ENCODE measurements around the gene SUGCT.
"Not testable (repeated sequence)": the region's sequence is repeated elsewhere in the genome, so short reads cannot be mapped to it uniquely, and the experiment has no call there.

Gene SUGCT

DNA sequence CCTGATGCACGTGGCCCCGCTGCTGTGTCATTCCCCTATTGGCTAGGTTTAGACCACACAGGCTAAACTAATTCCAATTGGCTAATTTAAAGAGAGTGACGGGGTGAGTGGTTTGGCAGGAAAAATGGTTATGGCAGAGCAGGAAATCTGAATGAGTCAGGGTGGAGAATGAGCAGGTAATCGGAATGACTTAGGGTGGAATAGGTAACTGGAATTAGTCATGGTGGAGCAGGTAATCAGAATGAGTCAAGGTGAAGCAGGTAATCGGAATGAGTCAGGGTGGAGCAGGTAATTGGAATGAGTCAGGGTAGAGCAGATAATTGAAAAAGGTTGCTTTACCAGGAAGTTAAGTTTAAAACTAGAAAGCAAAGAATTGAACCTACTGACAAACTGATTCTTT, 7.1 kb downstream of the SUGCT start:
- not testable (repeated sequence) for DNase-seq

DNA sequence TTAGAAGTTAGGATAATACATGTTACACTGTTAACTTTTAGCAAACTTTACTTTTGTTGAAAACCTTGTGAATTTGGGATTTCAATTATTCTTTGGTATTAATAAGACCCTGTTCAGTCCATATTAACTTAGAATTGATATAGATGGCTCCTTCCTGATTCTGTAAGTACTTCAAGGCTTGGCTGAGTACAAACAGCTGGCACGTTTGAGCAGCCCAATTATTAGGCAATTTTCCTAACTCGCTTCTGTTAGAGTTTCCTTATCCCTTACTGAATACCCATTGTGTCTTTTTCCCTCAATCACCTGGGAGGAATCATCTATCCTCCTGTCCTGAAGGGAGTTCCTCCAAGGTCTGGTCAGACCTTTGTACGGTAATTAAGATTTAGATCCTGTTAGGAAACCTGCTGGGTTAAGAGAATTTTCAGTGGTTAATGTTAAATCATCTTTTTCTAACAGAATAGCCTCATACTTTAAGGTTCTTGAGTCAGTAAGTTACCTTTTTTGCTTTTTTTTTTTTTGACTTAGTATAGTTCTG, 10.9 kb downstream of the SUGCT start:
- DNase-seq: not testable (repeated sequence)

DNA sequence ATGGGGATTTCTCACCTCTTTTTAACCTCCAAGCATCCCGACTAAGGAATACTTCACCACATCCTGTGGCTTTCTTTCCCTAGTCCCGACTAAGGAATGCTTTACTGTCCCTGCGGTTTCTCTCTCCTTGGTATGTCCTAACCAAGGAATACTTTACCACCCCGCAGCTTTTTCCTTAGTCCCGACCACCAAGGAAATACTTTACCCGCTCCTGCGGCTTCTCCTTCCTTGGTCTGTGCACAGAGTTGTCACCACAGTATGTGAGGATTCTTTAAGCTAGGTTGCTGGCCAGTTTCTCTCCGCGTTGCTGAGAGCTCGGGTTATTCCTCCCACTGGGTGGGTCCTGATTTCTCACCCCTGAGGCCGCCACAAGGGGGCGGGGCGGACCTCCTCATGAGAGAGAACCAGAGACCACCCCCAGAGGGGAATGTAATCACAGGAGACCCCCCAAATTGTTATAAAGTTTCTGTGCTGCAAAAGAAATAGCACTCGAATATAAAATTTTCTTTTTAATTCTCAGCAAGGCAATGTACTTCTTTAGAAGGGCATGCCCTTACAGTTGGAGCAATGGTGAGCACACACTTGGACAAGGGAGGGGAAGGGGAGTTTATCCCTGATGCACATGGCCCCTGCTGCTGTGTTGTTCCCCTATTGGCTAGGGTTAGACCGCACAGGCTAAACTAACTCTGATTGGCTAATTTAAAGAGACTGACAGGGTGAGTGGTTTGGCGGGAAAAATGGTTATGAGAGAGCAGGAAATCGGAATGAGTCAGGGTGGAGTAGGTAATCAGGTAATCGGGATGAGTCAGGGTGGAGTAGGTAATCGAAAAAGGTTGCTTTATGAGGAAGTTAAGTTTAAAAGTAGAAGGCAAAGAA, 12.8 kb downstream of the SUGCT start:
- no peak for DNase-seq

DNA sequence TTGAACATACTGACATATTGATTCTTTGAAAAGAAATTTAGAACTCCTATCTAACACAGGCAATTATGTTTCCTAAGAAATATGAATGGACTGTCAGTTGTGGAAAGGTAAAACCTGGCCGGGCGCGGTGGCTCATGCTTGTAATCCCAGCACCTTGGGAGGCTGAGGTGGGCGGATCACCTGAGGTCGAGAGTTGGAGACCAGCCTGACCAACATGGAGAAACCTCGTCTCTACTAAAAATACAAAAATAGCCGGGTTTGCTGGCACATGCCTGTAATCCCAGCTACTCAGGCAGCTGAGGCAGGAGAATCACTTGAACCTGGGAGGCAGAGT, 13.4 kb downstream of the SUGCT start:
- DNase-seq: not testable (repeated sequence)

DNA sequence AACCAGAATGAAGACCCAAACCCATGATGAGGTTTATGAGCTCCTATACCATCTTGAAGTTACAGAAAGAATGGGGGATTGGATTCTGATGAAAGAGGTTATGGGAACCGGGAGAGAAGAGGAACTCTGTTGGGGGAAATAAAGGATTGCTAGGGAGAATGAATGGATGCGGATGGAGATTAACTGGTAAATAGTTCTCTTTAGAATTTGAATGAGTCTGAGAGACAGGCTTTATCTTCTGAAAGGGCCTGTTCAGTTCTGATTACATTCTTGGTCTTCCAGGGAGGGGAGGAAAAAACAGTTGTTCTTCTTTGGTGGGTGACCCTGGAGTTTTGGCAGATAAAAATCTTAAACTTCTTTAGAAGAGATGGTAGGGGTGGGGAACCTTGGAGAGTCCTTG, 13.9 kb downstream of the SUGCT start:
- no peak for DNase-seq

DNA sequence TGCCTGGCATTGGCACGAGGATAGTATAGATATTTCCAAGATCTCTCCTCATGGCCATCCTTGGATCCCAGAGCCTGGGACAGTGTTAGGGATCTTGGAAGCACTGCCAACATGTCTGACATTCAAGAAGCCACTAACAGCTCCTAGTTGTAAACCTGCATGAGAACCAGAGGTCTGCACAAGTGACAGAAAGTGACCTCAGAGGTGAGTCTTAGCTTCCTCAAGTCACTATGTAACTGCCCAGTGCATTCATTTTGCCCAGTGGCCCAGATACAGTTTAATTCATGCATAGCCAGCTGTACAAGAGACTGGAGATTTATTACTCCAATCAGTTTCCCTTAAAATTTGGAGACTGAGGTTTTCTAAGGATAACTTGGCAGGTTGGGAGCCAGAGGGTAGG, 16.7 kb downstream of the SUGCT start:
- DNase-seq: no peak

DNA sequence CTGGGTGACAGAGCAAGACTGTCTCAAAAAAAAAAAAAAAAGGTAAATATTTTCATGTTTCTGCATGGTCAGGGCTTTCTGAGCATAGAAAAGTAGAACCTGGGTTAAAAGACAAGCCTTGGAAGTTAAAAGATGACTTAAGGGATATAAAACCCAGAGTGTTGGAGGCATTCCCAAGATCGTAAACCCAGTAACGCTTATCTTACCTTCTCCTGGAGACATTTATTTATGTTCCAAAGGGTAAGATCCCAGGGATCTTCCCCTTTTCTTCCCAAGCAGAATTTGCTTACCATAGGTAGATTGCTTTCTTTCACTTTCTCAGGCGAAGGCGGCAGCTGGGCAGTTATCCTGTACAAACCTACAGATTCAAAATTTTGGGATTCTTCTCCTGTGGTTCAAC, 22.2 kb downstream of the SUGCT start:
- no peak for DNase-seq

DNA sequence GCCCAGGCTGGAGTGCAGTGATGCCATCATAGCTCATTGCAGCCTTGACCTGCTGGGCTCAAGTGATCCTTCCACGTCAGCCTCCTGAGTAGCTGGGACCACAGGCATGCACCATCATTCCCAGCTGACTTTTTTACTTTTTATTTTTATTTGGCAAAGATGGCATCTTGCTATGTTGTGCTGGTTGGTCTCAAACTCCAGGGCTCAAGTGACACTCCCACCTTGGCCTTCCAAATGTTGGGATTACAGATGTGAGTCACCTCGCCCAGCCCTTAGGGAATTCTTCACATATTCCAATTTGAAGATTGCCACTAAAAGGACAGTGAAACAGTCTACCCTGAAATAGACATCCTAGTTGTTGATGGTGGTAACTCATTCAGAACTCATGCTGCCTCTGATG, 27.7 kb downstream of the SUGCT start:
- no peak for DNase-seq

DNA sequence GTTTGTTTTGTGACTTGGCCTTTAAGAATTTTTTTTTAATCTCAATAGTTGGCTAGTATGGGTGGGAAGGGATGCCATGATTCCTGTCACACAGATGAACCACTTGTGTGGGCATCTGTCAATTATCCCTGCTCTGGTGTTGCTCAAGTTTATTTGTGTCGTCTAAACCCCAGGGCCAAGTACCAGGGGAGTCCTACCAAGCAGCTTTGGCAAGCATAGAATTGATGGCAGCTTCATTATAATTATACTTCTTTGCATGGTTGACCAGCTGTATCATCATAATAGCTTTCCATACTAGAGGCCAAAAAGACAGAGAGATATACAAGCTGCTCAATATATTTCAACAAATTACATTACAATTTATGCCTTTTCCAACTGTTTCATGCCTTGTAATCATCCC, 30.4 kb downstream of the SUGCT start:
- DNase-seq: no peak

DNA sequence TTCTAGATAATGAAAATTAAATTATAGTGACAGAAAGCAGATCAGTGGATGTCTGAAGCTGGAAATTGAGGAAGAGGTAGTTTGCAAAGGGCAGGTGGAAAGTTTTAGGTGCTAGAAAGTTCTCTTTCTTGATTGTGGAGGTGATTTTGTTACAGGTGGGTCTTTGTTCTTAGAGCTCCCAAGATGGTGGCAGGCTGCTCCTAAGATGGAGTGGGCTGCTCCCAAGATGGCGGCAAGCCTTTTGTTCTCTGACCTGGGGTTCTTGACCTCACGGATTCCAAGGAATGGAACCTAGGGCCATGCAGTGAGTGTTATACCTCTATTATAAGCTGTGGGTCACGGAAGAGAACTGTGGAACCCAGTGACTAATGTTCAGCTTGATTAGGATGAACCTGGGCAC, 32.5 kb downstream of the SUGCT start:
- DNase-seq: no peak

DNA sequence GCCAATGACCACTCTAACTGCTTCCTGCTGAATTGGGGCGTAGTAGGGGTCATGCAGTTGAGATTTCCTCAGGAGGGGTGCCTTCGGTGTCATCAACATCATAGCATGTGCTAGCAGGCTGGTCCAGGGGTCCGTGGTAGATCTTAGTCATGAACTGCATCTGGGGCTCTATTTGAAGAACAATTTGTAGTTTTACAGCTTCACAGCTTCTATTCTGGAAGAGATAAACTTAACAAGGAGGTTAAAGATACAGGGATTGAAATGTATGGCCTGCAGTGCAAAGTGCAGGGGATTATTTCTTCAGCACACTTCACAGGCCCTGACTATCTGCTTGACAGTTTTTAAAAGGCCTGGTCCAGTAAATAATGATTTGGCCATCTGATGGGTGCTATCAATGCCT, 33.5 kb downstream of the SUGCT start:
- DNase-seq: not testable (repeated sequence)

DNA sequence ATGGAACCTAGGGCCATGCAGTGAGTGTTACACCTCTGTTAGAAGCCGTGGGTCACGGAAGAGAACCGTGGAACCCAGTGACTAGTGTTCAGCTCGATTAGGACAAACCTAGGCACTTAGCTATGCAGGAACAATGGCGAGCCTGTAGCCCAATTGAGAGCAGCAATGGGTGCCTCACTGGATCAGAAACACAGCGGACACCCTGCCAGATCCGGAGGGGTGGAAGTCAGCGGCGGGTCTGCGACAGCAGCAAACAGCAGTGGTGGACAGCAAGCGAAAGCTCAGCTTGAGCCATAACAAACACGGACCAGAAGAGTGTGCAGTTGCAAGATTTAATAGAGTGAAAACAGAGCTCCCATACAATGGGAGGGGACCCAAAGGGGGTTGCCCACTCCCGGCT, 38.3 kb downstream of the SUGCT start:
- DNase-seq: not testable (repeated sequence)

DNA sequence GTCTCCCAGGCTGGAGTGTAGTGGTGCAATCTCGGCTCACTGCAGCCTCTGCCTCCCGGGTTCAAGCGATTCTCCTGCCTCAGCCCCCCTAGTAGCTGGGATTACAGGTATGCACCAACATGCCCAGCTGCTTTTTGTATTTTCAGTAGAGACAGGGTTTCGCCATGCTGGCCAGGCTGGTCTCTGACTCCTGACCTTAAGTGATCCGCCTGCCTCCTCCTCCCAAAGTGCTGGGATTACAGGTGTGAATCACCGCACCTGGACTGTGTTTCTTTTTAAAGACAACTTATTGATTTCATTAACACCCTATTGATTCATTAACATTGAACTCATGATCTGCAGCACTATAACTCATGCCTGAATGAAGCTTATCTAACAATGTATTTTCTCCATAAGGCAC, 40.5 kb downstream of the SUGCT start:
- DNase-seq: not testable (repeated sequence)

DNA sequence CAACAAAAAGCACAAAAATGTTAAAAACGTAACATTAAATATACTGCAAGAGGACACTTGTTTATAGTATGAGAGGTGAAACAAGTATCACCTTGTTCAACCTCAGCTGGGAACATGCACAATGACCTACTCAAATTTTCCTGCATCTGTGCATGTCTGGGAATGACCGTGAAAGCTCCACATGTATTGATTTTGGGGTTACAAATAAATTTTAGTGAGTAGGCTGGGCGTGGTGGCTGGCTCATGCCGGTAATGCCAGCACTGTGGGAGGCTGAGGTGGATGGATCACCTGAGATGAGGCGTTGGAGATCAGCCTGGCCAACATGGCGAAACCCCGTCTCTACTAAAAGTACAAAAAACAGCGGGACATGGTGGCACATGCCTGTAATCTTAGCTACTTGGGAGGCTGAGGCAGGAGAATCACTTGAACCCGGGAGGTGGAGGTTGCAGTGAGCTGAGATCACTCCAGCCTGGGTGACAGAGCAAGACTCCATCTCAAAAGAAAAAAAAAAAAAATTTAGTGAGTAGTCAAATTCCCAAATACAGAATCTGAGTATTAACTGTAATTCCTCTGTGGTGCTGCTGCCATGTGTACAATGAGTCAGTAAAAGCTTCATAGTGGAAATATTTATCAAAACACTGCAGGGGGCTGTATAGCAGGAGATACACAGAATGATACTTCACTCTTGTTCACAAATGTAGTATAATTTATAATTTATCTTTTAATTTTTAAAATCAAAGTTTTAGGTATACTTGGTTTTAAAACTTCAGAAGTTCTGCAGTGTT, 41.1 kb downstream of the SUGCT start:
- no peak for DNase-seq

DNA sequence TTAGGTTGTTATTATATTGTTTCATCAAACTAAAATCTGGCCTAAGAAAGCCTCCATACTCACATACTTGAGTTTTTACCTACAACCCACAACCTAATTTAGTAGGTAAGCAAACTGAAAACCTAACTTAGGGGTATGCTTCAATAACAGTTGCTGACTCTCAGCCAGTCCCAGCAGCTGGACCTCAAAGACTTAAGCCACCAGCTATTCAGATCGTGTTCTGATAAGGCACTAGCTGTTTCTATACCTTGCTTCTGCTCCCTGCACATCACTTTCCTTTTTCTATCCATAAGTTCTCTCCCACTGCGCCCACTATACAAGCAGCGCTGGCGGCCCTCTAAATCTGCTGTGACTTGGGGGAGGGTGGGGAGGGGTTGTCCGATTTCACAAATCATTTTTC, 42.3 kb downstream of the SUGCT start:
- no peak for DNase-seq

DNA sequence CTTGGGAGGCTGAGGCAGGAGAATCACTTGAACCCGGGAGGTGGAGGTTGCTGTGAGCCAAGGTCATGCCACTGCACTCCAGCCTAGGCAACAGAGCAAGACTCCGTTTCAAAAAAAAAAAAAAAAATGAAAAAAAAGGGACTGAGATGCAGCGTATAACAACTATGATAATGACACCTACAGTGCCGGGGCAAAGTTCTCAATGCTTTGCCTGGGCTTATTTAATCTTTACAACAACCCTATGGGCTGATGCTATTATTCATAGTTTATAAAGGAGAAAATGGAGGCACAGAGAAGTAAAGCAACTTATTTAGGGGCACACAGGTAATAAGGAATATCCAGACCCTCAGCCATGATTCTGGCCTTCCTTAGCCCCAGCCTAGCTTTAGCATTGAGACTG, 47.6 kb downstream of the SUGCT start:
- DNase-seq: no peak

DNA sequence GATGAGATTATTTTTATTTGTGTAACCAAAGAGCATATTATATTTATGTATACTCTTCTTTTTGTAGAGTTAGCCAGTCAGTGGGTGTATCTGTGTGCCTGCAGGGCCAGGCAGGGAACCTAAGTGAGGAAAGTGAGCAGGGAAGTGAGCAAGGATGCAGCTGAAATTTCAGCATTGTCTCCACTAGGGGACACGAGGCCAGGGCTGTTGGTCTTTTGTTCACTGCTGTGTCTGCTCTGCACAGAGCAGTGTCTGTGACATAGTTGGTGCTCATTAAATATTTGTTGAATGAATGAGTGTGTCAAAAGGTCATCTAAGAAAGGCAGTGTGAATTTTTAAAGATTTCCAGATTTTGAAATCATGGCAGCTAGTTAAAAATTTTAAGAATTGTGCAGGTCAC, 51.8 kb downstream of the SUGCT start:
- DNase-seq: no peak

DNA sequence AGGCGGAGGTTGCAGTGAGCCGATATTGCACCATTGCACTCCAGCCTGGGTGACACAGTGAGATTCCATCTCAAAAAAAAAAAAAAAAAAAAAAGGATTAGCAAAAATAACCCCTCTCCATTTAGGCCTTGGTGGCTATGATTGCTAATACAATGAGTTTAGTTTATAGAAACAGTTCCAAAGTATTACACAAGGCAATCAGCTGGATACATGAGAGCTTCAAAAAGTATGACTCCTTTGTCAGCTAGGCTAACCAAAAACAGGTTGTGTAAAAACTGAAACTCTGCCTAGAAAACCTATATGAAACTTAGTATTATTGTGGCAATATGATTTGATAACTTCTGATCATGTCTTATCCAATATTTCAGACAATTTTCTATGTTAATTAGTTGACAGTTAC, 57.2 kb downstream of the SUGCT start:
- DNase-seq: no peak

DNA sequence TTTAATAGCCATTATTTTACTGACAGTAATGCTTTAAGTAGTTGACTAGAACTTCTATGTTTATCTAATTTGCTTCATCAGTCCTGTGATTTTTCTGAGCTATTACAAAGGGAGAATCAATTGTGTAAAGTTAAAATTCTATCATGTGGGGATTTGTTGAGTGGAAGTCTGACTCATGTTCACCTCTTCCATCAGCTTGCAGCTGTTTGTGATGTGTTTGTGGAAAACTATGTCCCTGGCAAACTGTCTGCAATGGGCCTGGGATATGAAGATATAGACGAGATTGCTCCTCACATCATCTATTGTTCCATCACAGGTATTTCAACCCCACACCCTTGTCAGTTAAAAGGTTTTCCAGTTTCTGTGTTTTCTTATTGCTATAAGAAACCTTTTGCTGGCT, 59.9 kb downstream of the SUGCT start:
- DNase-seq: no peak

DNA sequence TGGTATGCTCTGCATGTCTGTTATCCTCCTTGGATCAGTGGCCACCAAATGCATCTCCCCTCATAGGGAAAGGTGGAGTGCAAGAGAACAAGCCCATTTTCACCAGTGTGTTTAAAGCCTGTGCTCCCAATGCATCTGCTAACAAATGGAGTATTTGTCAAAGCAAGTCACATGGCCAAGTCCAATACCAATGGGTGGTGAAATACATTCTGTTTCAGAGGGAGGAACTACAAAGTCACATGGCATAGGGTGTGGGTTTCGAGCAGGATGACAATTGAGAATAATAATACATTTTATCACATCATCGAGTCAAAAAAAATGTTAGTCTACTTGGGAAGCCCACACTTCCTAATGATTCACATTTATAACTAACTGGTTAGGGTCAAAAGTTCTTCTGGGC, 62.7 kb downstream of the SUGCT start:
- DNase-seq: no peak

DNA sequence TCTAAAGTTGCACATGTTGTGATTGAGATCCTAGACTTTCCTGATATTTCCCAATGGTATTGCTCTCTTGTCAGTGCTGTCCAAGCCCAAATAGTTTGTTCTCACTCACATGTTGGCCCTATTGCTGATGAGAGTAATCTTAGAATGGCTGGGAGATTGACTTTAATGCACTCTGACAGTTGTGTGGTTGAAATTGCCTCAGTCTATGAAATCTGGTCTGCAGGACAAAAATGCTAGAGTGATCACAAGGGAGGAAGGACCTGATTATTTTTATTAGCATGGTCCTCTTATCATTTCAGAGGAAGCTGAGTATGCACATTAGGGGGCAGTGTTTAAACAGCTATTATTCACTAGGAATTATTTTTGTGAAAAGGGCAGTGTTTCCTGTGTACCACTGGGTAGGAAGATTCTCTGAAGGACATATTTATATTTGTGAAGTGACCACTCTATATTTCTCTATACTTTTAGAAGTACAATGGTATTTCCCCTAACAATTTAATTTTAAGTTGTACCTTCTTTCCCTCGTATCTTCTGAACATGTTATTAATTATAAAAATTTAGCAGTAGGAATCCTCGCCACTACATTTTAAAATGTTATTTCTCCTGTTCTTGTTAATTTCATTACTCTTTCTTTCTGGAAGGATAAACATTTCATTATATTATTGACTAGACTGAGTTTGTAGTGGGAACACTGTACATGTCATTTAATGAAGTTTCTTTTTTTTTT, 64.4 kb downstream of the SUGCT start:
- DNase-seq: no peak

DNA sequence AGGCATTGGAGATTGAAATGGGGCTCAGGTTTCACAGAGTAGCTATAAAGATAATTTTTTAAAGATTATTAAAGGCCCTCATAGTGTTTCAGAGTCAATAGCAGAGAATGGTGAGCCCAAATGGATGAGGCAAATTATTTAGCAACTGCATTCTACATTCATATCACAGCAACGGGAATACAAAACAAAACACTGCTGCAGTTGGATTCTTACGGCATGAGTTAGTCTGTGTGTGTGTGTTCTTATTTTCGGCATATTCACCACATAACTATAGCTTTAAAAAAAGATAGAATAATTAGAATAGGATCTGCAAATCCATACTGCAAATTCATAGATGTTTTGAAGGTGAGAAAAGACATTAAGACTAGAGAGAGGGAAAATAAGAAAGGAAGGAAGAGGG, 66.0 kb downstream of the SUGCT start:
- no peak for DNase-seq

DNA sequence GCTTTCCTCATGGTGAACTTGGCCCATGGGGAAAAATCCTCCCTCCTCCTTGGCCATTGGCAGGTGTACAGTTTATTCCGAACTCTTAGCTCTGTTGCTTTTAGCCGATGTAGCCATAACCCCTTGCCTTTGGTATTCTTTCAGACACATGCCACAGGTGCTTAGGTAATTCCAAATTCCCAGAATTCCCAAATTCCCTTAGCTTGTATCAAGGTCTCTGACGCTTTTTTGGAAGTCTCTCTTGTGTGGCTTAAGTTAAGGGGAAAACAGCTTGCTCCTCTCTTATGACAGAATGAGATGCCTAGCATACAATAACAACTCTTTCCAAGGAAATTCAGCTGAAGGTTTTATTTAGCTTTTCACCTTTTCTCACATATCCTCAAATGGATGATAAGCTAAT, 68.0 kb downstream of the SUGCT start:
- no peak for DNase-seq

DNA sequence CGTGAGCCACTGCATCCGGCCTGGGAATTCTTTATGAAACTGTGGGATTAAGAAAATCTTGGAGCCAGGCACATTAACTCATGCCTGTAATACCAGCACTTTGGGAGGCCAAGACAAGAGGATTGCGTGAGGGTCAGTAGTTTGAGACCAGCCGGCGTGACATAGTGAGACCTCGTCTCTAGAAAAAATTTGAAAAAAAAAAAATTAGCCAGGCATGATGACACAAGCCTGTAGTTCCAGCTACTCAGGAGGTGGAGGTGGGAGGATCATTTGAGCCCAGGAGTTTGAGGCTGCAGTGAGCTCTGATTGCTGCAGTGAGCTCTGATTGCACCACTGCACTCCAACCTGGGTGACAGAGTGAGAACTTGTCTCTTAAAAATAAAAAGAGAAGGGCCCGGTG, 69.8 kb downstream of the SUGCT start:
- DNase-seq: no peak
